GM12874 (cell line): ENCODE measurements around the gene CCDC116.
A peak's percentile ranks its signal among the peaks of the same experiment; 100 is the strongest.

ENCODE experiments used
- TF ChIP-seq, protein P1 (sequence below): IDR thresholded peaks from 2 replicates; pipeline ENCODE4 v1.5.1; 2011; ENCODE audit warnings: low read depth, mild to moderate bottlenecking, control low read depth, low read length, moderate library complexity; ENCODE audit not compliant: insufficient read depth

The CCDC116 gene

DNA sequence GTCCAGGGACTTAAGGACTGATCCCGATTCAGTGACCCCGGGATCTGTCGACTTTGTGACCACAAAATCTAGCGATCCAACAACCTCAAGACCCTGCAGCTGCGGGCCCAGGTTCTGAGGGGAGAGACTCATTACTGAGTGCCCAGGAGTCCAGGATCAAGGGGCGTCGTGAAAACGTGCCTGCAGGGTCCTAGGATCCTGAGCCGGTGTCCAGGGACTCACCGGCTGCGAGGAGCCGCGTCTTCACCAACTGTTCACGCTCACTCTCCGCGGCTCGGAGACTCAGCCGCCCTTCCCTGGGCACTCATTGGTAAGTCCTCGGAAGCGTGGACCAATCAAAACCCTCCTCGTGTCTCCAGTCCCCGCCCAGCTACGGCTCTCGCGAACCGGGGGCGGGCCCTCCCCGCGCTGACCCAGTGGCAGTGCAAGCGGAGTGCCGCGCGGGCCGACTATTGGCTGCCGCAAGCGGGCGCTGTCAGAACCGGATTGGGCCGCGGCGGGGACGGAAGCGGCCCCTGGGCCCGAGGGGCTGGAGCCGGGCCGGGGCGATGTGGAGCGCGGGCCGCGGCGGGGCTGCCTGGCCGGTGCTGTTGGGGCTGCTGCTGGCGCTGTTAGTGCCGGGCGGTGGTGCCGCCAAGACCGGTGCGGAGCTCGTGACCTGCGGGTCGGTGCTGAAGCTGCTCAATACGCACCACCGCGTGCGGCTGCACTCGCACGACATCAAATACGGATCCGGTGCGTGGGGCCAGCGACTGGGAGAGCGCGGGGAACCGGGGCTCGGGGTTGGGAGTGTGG, 9.4 kb downstream of the CCDC116 start, which contains the start of gene SDF2L1:
SDF2L1 (plus strand) TSS at position 514 of the 795 bp plus-strand sequence; CDS start at position 549, 35 bp downstream.
- TF ChIP-seq, protein P1, sequence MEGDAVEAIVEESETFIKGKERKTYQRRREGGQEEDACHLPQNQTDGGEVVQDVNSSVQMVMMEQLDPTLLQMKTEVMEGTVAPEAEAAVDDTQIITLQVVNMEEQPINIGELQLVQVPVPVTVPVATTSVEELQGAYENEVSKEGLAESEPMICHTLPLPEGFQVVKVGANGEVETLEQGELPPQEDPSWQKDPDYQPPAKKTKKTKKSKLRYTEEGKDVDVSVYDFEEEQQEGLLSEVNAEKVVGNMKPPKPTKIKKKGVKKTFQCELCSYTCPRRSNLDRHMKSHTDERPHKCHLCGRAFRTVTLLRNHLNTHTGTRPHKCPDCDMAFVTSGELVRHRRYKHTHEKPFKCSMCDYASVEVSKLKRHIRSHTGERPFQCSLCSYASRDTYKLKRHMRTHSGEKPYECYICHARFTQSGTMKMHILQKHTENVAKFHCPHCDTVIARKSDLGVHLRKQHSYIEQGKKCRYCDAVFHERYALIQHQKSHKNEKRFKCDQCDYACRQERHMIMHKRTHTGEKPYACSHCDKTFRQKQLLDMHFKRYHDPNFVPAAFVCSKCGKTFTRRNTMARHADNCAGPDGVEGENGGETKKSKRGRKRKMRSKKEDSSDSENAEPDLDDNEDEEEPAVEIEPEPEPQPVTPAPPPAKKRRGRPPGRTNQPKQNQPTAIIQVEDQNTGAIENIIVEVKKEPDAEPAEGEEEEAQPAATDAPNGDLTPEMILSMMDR = no peak

DNA sequence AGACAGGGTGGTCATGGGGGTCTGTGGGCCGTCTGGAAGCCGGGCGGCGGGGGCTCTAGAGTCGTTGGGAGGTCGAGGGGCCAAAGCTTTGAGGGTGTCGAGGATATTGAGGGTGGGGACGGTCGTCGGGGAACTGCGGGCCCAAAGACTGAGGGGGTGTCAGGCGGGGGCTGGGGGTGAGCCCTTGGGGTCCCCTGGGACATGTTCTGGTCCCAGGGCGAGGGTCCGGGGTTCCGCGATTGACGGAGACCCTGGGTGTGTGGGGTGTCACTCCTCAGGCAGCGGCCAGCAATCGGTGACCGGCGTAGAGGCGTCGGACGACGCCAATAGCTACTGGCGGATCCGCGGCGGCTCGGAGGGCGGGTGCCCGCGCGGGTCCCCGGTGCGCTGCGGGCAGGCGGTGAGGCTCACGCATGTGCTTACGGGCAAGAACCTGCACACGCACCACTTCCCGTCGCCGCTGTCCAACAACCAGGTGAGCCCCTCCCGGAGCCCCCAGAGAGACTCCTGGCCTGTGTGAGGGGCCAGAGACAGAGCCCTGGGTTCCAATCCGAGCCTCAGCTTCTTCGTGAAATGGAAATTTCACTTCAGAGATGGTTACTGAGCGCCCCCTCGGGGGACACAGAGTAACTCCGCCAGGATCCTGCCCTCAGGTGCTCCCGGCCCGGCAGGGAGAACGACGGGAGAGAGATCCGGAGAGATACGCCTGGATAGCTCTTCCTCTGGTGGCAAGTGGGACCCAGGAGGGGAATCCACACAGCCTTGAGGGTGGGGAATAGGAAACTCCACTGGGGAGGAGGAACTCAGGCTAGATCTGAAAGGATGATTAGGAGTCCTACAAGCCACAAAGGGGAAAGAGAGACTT, 10.3 kb downstream of the CCDC116 start:
- TF ChIP-seq, protein P1 = peak; percentile 79

DNA sequence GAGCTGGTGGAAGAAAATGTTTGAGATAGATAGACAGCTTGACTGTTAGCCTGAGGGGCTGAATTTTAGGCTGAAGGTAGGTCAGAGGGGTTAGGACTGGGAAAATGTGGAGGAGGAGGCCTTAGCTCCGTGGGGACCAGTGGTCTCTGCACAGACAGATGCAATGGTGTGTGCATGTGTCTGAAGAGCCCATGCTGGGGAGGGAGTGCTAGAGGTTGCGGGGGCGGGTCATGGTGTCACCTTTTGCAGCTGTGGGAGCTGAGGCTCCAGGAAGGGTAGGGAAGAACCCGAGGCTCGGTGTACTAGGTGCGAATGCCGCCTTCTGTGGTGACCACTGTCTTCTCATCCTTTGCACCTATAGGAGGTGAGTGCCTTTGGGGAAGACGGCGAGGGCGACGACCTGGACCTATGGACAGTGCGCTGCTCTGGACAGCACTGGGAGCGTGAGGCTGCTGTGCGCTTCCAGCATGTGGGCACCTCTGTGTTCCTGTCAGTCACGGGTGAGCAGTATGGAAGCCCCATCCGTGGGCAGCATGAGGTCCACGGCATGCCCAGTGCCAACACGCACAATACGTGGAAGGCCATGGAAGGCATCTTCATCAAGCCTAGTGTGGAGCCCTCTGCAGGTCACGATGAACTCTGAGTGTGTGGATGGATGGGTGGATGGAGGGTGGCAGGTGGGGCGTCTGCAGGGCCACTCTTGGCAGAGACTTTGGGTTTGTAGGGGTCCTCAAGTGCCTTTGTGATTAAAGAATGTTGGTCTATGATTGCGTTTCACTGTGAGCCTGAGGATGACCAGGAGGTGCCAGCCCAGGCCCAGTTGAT, 11.2 kb downstream of the CCDC116 start:
- TF ChIP-seq, protein P1 = peak; percentile 38

DNA sequence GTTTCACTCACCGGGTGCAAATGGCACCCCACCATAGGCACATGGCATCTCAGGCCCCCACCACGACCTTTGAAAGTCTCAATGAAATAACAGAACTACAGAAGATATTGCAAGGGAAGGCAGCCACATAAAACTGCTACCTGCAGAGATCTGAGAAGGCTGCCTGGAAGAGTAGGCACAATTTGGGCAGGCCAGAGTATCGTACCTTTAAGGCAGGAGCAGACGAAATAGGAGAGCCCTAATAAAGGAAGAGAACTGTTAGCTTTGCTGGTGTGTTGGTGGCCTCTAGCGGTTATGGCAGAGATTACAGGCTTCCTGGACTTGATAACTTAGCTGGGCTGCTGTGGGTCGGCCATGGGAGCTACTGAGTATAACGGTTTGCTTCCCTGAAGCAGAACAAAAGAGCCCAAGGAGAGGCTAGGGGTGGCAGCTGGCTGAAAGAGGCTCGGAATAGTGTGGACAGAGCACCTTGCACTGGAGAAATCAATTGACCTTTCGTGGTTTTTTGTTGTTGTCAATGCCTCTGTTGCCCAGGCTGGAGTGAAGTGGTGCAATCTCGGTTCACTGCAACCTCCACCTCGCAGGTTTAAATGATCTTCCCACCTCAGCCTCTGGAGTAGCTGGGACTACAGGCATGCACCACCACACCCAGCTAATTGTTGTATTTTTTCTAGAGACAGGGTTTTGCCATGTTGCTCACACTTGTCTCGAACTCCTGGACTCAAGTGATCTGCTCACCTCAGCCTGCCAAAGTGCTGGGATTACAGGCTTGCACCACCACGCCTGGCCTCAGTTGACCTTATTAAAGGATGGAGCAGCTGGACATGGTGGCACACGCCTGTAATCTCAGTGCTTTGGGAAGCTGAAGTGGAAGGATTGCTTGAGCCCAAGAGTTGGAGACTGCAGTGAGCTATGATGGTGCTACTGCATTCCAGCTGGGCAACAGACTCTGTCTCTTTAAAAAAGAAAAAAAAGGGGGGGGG, 14.3 kb downstream of the CCDC116 start:
- TF ChIP-seq, protein P1 = peak; percentile 87

DNA sequence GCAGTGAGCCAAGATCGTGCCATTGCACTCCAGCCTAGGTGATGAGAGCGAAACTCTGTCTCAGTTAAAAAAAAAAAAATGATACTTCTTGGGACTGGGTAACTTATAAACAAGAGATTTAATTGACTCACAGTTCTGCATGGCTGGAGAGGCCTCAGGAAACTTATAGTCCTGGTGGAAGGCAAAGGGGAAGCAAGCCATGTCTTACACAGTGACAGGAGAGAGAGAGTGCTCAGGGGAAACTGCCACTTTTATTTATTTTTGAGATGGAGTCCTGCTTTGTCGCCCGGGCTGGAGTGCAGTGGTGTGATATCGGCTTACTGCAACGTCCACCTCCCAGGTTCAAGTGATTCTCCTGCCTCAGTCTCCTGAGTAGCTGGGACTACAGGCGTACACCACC, 17.7 kb downstream of the CCDC116 start:
- TF ChIP-seq, protein P1 = no peak

DNA sequence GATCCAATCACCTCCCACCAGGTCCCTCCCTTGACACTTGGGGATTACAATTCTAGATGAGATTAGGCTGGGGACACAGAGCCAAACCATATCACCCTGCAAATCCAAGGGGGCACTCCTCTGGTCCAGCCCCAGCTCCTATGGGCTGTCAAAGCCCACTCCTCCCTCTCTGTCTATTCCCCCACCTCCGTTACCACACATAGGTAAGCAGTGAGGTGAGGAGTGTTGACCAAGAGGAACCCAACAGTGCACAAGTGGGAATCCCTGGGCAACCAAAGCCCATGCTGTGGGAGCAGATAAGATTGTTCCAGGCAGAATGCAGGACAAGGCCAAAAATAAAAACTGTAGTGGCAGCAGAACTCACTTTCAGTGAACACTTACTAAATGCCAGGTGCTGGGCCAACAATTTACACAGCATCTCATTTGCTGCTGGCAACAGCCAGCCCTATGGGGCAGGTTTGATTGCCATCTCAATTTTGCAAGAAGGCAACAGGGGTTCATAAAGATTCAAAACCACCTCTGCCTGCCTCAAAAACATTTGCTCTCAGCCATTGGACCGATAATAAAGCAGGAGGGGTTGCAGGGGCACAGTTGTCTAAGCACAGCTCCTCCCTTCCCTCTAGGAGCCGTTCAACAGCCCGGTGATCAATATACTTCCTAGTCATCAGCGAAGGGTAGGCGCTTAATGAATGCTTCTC, 18.4 kb downstream of the CCDC116 start:
- TF ChIP-seq, protein P1 = no peak
